ENCODE measurements around the gene PRKAR1B. TPM values are rescaled to one million over a fixed set of nuclear protein-coding genes. Genes with fewer than 3 reads are reported as not detected.
A peak's percentile ranks its signal among the peaks of the same experiment; 100 is the strongest.

The PRKAR1B gene
- polyA plus RNA-seq, 4 donors: 20.4 to 46.0 (median 38.7) TPM

DNA sequence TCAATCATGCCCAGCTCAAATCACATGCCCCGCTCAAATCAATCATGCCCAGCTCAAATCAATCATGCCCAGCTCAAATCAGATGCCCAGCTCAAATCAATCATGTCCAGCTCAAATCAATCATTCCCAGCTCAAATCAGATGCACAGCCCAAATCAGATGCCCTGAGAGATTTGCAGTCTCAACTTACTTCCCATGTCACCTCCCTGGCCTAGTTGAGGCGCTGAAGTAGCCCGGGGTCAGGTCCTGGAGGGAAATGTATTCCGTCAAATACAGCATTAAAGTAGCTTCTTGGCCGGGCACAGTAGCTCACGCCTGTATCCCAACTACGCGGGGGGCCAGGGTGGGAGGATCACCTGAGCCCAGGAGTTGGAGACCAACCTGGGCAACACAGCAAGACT, 15.7 kb upstream of the PRKAR1B start:
- no peak for DNase-seq (ENCODE audit: low read depth in 4 of 4, low spot score in 3 of 4)

- no peak for DNase-seq (ENCODE audit: low read depth in 4 of 4, low spot score in 3 of 4)
Observed at GRCh38 chr7:741850-742249, 14.8 kb upstream of the PRKAR1B start.

DNA sequence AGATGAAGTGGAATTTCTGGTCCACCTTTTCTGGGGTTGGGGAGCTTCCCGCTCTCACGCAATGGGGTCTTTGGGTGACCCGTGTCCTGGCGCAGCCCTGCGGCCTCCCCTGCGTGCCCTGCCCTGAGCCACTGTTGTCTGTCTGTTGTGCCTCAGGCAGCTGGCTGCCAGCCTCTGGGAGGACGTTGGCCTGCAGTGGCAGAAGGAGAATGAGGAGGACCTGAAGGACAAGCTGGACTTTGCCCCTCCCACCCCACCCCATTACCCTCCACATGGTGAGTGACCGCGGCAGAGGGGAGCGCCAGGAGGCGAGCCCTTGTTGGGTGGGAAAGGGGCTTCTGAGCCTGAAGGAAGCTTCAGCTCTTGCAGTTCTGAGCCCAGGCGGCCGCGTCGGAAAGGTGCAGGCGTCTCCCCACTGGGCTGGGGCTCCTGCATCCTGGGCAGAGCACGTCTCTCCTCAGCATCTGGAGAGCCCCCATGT, 14.2 kb upstream of the PRKAR1B start:
- DNase-seq (ENCODE audit: low read depth in 4 of 4, low spot score in 3 of 4): no peak

GRCh38 chr7:739983-740942, 13.2 kb upstream of the PRKAR1B start:
- no peak for DNase-seq (ENCODE audit: low read depth in 4 of 4, low spot score in 3 of 4)

- DNase-seq (ENCODE audit: low read depth in 4 of 4, low spot score in 3 of 4): no peak
Observed at GRCh38 chr7:739455-739982, 12.4 kb upstream of the PRKAR1B start.

DNA sequence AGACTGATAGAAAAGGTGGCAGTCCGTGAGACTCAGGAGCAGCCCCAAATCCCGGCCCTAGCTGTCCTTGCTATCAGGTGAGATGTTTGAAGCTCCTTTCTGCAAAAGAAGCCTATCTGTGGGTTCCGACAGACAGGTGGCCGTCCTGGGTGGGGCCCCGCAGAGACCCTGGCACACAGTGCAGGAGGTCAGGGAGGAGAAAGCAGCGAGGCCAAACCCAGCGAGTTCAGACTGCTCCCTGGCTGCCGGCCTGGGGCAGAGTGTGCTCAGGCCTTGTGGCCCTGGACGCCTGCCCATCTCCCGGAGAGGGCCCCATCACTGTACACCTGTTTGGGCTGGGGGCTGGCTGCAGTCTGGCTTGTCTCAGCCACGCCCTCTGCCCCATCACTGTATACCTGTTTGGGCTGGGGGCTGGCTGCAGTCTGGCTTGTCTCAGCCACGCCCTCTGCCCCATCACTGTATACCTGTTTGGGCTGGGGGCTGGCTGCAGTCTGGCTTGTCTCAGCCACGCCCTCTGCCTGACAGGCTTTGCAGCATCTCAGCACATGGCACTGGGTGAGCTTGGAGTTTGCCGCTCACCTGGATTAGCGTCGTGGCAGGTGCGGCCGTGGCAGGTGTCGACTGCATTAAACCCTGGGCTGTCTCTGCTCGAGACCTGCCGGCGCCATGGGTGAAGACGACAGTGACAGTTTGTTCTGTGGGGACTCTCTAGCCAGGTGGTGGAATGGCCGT, 11.8 kb upstream of the PRKAR1B start:
- no peak for DNase-seq (ENCODE audit: low read depth in 4 of 4, low spot score in 3 of 4)

GRCh38 chr7:738241-738640, 11.2 kb upstream of the PRKAR1B start:
- DNase-seq (ENCODE audit: low read depth in 4 of 4, low spot score in 3 of 4): no peak

DNA sequence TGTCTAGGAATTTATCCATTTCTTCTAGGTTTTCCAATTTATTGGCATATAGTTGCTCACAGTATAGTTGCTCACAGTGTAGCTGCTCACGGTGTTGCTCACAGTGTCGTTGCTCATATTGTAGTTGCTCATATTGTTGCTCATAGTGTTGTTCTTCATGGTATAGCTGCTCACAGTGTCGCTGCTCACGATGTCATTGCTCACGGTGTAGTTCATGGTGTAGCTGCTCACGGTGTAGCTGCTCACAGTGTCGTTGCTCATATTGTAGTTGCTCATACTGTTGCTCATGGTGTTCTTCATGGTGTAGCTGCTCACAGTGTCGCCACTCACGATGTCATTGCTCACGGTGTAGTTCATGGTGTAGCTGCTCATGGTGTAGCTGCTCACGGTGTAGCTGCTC, 7.7 kb upstream of the PRKAR1B start:
- DNase-seq (ENCODE audit: low read depth in 4 of 4, low spot score in 3 of 4): no peak

DNA sequence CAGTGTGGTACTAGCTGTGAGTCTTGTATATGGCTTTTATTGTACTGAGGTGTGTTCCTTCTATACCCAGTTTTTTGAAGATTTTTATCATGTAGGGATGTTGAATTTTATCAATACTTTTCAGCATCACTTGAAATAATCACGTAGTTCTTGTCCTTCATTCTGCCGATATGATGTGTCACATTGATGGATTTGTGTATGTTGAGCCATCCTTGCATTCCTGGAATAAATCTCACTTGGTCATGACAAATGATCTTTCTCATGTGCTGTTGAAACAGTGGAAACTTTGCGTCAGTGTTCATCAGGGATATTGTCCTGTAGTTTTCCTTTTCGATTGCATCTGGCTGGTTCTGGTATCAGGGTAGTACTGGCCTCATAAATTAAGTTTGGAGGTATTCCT, 7.1 kb upstream of the PRKAR1B start:
- no peak for DNase-seq (ENCODE audit: low read depth in 4 of 4, low spot score in 3 of 4)

DNA sequence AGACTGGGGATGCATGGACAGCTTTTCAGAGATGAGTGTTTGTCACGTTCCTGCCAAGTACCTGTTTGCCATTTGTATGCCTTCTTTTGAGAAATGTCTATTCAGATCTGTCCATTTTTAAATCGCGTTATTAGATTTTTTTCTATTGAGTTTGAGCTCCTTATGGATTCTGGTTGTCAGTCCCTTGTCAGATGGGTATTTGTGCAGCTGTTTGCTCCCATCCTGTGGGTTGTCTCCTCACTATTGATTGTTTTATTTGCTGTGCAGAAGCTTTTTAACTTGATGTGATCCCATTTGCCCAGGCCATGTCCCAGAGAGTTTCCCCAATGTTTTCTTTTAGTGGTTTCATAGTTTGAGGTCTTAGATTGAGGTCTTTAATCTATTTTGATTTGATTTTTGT, 5.5 kb upstream of the PRKAR1B start:
- DNase-seq (ENCODE audit: low read depth in 4 of 4, low spot score in 3 of 4): no peak

GRCh38 chr7:732094-732541, 5.0 kb upstream of the PRKAR1B start:
- DNase-seq (ENCODE audit: low read depth in 4 of 4, low spot score in 3 of 4): no peak

GRCh38 chr7:731440-732085, 4.5 kb upstream of the PRKAR1B start:
- no peak for DNase-seq (ENCODE audit: low read depth in 4 of 4, low spot score in 3 of 4)

DNA sequence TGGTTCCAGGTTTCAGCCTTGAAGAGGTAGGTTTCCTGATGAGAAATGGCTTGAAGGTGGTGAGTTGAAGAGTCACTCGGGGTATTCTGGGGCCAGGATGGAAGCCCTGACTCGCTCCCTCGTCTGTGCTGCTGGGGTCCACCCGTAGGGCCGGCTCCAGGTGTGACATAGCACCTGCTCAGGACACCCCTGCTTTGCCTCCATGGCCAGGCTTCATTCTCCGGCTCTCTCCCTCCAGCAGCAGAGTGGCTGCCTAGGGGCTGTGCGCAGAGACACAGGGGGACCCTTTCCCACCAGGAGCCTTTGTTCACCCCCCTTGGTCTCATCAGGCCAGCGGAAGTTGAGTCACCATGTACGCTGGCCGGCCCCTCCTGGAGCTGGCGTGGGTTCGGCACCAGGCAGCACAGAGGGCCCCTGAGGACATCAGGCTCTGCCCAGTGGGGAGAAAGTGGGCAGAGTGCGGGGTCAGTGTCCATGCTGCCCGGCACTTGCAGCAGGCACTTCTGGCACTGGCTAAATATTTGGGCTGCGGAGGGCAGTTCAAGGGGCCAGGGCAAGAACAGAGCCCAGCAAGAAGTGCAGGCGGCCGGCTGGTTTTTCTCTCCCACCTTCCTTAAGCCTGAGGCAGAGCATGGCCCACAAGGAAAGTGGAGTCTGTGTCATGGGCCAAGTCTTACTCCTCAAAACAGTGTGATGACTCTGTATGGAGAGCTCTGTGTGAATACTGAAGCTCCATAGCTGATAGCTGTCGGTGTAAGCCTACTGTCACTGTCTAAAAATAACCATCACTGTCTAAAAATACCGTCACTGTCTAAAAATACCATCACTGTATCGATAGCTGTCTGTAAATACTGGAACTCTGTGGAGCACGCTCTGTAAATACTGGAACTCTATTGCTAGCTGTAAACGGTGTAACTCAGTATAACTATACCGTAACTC, 3.7 kb upstream of the PRKAR1B start:
- DNase-seq (ENCODE audit: low read depth in 4 of 4, low spot score in 3 of 4): no peak

- DNase-seq (ENCODE audit: low read depth in 4 of 4, low spot score in 3 of 4): no peak
Observed at GRCh38 chr7:729140-730000, 2.3 kb upstream of the PRKAR1B start.

GRCh38 chr7:728602-729001, 1.5 kb upstream of the PRKAR1B start:
- no peak for DNase-seq (ENCODE audit: low read depth in 4 of 4, low spot score in 3 of 4)

GRCh38 chr7:727806-728460, 852 bp upstream of the PRKAR1B start:
- no peak for DNase-seq (ENCODE audit: low read depth in 4 of 4, low spot score in 3 of 4)

DNA sequence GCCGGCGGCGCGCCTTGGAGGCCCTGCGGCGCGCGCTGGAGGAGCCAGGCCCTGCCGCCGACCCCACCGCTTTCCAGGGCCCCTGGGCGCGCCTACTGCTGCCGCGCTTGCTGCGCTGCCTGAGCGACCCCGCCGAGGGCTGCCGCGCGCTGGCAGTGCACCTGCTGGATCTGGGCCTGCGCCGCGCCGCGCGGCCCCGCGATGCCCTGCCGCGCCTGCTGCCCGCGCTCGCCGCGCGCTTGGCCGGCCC, 302 bp downstream of the PRKAR1B start:
- DNase-seq (ENCODE audit: low read depth in 4 of 4, low spot score in 3 of 4): no peak

GRCh38 chr7:726084-726853, 812 bp downstream of the PRKAR1B start, which contains the start of gene DNAAF5:
Gene DNAAF5 (plus strand): TSS chr7:726699. CDS start chr7:726721, 22 bp downstream.
- DNase-seq (ENCODE audit: low read depth in 4 of 4, low spot score in 3 of 4): peak in 1 of 4 donors; percentile 72

All from left renal pelvis (tissue), 4 donors.